GM21737 (cell line): ENCODE data around the gene MVB12A.

Experiments
- ATAC-seq: cut with Tn5 transposase; IDR thresholded peaks from one replicate; pipeline ENCODE4 v1.9.1; 2021; ENCODE audit warnings: mild to moderate bottlenecking, moderate library complexity; ENCODE audit not compliant: unreplicated experiment

Gene MVB12A

DNA sequence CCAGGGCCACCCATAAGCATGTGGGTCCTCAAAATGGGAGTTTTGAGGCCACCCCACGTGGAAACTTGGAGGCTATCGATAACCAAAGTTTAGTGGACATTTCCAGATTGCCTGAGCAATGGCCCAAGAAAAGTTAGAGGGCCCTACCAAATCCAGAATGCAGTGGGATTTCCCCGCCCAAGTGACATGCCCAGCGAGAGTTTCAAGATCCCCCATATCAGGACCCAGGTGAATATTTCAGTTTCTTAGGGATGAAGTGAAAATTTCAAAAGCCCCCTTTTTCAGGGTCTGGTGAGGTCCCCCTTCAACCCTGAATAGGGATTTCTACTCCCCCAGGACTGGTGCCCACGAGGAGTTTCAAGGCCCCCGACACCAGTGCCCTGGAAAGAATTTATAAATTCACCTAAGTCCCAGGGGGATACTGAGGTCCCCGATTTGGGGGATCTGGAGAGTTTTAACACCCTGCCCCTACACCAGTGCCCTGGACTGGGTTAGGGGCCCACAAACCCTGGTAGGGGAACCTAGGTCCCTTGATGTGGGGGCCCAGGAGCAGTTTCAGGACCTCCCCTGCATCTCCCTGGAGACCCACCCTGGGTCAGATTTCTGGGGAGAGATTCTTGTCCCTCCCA, 15.1 kb upstream of the MVB12A start:
- no peak for ATAC-seq

DNA sequence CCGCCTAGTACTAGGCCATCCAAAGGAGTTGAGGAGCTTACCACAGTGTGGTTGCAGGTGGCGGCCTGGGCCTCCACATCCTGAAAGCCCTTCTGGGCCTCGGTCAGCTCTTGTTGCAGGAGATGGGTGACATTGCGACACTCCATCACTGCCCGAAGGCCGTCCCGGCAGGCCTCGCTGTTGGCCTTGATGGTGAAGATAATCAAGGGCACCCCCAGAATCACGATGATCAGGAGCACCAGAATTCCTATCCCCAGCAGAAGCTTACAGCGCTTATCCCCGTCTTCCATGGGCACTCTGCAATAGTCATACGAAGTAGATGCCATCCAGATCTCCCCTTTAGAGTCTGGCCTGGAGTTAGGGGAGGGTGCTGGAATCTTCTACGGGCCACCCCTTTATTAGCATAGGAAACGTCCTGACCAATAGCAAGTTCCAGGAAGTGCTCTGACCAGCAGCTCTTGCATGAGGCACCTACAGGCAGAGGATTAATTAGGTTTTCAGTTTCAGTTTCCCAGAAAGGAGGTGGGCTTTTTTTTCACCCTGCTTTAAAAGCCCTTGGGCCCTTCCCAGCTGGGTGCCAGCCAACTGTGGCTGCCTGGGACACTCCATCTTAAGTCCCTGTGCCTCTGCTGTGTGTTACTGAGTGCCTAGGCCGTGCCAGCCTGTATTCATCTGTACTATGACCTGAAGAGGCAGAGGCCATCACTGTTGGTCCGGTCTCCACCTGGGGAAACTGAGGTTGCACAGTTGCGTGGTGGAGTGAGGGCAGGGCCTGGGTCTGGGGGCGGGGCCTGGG, 14.4 kb upstream of the MVB12A start, which contains the start of gene BST2:
BST2 (minus strand) TSS at position 381 of the 796 bp plus-strand sequence; CDS start at position 326, 55 bp downstream.
- peak; percentile 68 for ATAC-seq

DNA sequence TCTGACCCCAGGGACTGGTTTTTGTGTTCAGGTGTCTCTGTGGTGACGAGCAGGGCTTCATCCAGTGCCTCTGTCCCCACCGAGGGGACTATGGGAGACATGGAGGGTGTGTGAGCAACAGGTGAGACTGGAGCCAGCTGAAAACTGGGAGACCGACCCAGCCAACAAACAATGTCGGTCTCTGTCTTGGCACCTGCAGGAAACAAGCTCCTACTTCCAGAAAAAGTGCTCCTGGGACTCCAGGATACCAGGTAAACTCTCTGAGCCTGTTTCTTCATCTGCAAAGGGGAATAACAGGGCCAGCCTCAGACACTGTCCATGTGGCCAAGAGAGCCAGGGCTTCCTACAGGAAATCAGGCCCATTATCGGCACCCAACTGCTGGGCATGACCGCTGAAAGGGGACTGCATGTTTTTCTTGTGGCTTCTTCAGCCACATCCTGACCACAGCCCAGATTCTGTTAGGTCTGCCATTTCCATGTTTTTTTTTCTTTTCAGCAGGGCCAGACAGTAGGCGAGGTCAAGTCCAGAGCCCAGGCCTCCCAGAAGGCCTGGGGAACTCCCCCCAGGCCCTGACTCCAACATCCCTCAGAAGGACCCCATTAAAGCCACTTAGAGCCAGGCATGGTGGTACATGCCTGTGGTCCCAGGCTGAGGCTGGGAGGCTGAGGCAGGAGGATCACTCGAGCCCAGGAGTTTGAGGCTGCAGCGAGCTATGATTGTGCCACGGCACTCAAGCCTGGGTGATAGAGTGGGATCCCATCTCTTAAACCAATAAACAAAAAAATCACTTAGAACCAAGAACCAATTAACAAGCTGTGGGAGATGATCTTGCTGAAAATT, 13.6 kb upstream of the MVB12A start:
- ATAC-seq: peak; percentile 18

DNA sequence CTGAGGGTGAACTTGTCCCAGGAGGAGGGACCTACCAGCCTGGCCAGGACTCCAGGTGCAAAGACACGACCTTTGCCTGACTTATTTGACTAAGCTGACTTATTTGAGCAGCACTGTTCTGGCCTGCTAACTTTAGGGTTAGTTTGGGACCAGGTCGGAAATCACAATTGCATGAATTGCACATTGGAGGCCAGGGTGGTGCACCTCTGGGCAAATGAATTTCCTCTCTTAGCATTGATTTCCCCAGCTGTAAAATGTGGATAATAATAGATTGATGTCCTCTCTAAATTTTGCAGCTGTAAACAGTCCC, 13.0 kb upstream of the MVB12A start:
- no peak for ATAC-seq

DNA sequence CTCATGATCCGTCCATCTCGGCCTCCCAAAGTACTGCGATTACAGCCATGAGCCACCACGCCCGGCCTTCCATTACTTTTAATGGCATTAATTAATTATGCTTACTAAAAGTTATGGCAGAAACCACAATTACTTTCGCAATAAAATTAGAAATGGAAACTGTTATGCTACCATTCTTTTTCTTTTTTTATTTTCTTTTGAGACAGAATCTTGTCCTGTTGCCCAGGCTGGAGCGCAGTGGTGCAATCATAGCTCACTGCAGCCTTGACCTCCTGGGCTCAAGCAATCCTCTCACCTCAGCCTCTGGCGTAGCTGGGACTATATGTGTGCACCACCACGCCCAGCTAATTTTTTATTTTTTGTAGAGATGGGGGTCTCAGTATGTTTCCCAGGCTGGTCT, 9.9 kb upstream of the MVB12A start:
- no peak for ATAC-seq

DNA sequence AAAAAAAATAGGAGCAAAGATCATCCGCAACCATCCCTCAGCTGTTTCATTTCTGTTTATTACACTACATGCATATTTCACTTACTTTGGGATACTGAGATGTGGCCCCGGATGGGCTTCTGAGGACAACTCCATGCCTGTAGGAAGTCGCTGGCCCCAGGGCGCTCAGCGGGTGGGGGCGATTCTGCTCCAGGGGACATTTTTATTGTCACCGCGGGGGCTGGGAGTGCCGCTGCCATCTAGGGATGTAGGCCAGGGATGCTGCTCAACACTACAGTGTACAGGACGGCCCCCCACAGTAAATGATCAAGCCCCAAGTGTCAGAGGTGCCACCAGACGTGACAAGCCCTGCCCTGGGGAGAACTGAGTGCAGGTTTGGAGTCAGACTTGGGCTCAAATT, 8.0 kb upstream of the MVB12A start:
- ATAC-seq: no peak

DNA sequence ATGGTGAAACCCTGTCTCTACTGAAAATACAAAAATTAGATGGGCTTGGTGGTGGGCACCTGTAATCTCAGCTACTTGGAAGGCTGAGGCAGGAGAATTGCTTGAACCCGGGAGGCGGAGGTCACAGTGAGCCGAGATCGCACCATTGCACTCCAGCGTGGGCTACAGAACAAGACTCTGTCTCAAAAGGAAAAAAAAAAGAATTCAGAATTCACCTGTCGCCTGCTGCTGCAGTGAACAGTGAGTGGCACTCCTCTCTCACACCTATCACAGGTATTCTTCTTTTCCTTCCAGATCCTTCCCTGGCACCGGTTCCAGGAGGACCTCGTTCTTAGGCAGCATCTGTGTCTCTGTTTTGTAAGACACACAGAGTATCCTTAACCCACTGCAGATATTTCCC, 5.8 kb upstream of the MVB12A start:
- no peak for ATAC-seq

DNA sequence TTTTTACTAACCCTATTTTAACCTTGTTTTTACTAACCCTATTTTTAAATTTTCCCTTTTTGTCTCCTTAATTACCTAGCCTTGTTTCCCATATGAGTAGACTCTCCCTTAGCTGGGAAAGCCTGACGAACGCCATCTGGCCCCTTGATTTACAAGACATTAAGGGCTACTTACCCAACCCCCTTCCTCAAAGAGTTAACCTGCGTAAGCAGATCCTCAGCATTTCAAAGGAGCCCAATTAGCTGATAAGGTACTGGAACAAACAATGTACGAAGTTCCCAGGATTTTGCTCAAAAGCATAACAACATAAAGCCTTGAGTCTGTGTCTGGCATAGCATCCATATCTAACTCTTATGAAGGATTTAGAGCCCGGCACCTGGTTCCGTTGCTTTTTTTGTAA, 4.7 kb upstream of the MVB12A start:
- ATAC-seq: no peak

DNA sequence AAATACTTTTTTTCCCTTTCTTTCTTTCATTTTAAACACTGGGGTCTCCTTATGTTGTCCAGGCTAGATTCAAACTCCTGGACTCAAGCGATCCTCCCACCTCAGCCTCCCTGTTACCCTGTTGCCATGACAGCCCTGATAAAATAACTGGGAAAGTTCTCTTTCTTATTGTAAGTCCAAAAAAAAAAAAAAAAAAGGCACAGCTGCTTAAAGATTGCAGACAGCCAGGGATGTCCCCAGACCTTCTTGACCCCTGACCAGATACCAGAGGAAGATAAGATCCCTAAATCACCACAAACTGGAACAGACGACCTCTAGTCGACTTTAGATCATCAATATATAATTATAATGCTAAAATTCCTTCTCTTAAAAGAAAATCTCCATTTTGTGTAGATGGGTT, 1.1 kb upstream of the MVB12A start:
- no peak for ATAC-seq

DNA sequence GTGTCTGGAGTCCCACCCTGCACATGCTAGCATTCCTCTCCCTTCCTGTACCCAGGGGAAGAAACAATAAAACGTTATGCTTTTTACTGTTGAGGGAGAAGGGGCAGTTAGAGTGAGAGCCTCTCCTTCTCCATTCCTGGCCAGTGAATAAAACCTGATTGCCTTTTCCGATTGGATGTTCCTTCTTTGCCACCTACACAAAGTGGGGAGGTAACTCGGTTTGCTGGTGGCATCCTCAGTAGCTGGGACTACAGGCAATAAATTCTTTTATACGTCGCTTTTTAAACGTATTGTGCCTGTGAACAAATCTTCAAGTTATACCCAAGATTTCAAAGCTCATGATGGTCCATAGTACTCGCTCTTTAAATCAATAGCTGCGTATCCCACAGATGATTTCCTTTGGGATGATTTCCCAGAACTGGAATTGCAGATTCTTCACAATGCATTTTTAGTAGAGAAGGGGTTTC, 660 bp upstream of the MVB12A start:
- ATAC-seq: no peak

DNA sequence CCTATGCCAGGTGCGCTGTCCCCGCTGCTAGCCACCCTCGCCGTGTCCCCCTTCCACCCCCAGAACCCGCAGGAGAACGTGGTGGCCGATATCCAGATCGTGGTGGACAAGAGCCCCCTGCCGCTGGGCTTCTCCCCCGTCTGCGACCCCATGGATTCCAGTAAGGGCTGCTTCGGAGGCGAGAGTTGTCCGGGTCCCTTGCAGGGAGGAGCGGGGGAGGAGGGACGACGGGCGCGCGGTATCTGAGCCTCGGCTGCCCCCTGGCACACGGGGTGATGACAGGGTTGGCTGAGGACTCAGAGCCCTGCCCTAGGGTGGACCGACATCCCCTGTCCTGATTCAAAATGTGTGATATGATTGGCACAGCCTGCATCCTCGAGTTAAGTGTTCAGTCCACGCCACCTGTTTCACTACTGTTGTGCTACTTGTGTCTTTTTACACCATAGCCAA, 653 bp downstream of the MVB12A start:
- peak; percentile 21 for ATAC-seq

DNA sequence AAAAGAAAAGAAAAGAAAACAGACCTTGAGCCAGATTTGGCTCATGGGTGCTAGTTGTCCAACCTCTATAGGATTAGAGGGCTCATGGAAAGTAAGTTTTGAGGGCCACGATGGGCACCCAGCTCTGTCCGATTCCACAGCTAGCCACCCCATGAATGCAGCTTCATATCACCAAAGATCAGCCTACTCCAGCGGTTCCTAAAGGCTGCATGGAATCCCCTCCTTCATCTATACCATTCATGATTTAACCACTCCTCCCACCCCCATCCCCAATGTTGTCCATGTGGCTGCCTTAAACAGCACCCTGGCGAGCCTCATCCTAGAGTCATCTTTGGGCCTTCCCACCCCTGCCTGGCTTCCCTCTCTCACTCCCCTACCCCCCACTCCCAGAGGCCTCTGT, 2.1 kb downstream of the MVB12A start:
- ATAC-seq: no peak

DNA sequence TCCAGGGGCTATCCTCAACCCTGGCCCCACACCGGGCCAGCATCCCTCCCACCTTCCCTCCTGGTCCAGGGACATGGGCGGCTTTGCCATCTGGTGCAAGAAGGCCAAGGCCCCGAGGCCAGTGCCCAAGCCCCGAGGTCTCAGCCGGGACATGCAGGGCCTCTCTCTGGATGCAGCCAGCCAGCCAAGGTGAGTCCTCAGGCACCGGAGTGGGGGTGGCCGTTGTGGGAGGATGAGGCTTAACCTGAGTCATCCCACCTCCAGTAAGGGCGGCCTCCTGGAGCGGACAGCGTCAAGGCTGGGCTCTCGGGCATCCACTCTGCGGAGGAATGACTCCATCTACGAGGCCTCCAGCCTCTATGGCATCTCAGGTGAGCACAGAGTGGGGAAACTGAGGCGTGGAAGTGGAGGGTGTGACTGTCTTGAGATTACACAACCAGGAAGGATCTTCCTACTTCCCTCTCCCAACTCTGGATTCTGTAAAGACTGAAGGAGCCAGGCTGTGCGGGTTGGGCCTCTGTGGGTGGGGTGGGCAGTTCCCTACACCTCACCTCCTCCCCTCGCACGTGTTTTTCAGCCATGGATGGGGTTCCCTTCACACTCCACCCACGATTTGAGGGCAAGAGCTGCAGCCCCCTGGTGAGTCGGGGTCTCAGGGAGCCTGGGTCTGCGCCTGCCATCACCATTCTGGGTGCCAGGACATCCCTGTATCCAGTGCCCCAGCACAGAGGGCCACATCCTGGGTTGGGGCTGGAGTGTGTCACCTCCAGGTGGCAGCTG, 3.8 kb downstream of the MVB12A start:
- no peak for ATAC-seq

DNA sequence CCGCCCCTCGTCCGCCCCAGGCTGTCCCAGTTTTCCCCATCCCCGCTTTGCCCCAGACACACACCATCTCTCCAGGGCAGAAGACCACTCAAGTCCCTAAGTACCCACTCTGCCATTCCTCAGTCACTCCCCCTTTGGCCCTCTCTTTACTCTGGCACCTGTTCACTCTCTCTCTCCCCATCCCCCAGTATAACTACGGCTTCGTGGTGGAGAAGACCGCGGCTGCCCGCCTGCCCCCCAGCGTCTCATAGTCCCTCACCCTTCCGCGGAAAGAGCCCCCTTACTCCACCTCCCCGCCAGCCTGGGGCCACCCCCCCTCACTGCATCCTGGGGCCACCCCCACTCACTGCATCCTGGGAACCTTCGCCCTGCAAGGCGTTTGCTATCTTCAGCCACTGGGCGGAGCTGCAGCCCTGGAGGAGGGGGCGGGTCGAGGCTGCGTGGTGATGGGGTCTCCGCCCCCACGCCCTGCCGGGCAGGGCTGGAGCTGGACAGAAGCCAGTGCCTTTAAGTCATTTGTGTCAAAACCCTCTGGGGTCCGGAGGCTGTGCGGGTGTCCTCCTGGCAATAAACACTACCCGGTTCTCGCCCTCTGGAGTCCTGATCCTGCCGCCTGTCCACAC, 5.0 kb downstream of the MVB12A start:
- ATAC-seq: no peak

DNA sequence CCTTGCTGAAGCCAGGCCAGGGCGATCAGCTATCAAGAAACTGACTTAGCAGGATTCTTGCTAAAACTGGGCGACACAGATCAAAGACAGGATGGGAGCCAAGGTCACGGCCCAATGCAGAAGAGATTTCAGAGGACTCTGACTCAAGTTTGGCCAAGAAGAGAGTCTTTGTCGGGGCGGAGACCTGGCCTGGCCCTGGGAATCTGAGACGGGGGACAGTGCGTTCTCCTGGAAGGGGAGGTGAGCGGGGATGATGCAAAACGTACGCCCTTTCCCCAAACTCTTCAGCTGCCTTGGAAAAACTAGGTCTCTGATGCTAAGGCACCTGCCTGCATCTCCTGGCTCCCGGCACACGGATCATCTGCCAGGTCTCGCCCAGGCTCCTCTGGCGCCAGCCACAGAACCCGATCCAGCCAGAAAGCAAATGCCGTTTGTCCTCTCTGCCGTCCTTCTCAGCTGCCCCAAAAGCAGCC, 9.8 kb downstream of the MVB12A start:
- no peak for ATAC-seq

DNA sequence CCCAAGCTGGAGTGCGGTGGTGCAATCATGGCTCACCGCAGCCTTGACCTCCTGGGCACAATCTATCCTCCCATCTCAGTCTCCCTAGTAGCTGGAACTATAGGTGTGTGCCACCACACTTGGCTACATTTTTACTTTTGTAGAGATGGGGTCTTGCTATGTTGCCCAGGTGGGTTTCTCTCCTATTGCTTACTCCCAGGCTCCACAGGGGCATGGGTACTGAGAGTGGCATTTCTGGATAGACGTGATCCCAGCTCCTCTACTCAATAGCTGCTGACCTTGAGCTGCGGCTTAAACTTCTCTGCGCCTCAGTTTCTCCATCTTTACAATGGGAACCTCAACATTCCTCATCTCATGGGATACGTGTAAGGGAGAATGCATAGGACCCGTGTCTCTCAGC, 11.6 kb downstream of the MVB12A start:
- ATAC-seq: no peak

DNA sequence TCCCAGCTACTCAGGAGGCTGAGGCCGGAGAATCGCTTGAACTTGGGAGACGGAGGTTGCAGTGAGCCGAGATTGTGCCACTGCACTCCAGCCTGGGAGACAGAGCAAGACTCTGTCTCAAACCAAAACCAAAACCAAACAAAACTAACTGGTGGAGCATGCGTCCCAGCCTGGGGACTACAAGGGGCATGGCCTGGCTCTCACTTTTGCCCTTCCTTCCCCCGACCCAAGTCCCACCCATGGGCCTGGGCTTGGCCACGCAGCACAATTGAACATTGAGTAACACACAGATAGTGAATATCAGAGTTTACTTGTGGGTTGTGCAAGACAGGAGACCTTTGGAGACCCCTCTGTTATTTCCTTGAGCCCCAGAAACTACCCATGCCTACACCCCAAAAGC, 15.4 kb downstream of the MVB12A start:
- ATAC-seq: no peak

DNA sequence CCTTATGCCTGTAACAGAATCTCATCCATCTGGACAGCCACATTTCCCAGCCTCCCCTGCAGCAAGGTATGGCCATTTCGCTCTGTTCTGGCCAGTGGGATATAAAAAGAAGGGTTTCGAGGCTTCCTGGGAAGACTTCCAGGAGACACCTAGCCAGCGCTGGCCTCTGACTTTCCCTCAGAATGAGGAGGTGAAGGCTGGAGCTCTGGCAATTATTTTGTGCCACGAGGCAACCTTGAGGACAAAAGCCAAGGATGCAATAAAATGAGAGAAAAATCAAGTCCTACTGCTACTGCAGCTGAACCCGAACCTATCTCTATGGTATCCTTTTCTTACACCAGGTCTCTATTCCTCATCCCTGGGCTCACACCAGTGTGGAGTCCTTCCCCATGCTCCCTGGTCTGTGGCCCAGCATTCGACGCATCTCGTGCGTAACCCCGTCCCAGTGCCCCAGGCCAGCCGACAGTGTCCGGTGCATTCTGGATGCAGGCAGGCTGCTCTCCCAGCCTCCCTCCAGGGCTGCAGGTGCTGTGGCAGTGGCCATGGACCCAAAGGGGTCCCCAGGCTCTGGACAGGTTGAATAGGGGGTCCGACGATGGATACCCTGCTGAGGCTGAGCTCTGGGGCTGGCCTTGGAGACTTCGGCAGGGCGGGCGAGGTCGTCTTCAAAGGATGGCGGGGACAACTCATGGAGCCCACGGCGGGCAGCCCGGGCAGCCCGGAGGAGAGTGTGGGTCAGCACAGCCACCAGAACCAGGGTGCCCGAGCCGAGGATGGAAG, 16.4 kb downstream of the MVB12A start:
- no peak for ATAC-seq

DNA sequence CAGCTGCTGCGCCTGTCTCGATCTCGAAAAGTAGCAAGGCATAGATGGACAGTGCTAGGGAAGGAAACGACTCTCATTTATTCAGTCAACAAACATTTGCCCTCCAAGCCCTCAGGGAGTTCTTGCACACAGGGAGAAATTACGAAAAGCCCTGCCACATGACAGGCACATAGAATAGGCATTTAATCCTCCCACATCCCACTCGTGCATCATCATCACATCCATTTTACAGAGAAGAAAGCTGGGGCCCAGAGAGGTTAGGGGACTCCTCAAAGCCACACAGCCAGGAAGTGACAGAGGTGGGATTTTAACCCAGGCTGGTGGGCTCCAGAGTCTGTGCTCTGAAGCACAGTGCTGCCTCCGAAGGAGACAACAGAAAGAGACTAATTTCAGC, 17.0 kb downstream of the MVB12A start:
- no peak for ATAC-seq
